ENCODE data around the gene ARID1A.

ARID1A gene

DNA sequence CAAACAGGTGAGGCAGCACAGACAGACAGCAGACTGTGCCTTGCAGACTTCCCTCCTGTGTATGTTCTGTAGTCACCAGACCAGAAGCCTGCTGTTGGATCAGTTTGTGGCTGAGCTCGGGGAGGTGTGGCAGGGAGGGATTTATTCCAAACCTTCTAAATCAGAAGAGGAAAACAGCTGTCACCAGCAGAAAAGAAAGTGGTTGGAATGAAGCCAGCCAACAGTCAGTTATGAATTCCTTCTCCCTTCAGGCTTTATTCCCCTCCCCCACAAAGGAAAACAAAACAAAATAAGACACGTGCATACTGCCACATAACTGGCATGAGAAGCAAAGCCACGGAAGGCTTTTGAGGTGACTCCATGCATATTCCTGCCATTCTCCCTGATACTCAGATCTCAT is 72.9 kb downstream of the ARID1A start:
- DNase-seq, result no peak

DNA sequence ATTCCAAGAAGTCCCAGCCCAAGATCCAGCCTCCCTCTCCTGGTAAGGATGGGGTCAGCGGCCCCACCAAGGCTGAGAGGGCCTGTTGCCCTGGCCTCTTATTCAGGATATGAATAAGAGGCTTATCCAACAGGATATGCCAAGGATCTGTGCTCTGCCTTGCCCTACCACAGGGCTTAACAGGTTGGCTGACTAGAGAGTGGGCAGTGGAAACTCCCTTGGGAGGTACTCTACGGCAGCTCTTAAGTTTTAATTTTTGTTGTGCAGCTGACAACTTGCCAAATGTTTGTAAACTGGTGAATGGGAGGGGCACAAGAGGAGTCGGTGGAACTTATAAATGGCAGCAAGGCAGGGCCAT is 75.4 kb downstream of the ARID1A start:
- DNase-seq, result no peak

DNA sequence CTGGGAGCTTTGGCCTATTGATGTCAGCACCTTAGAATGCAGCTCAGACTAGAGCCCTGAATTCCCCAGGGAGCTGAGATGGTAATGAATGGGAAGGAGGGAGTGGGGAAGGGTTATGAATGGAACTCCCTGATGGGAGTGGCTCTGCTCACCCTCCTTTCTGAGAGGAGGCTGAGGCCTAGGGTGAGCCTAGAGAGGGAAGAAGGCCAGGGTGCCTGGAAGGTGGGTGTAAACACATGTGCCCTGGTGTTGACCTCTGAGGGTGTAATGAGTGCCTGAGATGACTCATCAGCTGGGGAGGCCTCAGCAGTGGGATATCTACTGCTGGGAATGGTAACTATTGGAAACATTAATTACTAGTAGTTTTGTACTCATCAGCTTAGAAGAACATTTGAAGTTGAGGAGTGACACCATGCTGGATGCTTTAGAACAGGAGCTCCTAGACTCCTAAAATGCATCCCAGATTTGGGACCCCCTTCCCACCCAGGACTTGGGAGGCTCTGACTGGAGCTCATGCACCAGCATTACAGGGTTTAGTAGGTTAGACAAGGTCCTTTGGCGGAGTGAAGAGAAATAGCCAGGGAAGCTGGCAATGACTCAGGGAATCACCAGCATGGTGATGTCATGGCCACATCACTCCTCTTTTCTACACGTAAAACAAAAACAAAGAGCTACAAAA is 76.0 kb downstream of the ARID1A start:
- DNase-seq, result no peak

DNA sequence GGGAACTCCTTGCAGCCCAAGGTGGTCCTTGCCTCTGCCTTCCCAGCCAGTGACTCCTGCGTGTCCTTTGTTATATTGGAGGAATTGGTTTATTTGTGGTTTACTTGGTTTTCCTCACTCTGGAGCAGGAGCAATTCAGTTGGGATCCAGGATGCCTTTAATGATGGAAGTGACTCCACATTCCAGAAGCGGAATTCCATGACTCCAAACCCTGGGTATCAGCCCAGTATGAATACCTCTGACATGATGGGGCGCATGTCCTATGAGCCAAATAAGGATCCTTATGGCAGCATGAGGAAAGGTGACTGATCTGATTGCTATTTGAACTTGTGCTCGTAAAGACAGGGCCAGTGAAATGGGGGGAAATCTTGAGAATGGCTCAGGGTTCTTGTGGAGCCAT is 76.9 kb downstream of the ARID1A start:
- no peak for DNase-seq

DNA sequence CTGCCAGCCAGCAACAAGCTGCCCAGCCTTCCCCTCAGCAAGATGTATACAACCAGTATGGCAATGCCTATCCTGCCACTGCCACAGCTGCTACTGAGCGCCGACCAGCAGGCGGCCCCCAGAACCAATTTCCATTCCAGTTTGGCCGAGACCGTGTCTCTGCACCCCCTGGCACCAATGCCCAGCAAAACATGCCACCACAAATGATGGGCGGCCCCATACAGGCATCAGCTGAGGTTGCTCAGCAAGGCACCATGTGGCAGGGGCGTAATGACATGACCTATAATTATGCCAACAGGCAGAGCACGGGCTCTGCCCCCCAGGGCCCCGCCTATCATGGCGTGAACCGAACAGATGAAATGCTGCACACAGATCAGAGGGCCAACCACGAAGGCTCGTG is 78.6 kb downstream of the ARID1A start:
- DNase-seq, result no peak

DNA sequence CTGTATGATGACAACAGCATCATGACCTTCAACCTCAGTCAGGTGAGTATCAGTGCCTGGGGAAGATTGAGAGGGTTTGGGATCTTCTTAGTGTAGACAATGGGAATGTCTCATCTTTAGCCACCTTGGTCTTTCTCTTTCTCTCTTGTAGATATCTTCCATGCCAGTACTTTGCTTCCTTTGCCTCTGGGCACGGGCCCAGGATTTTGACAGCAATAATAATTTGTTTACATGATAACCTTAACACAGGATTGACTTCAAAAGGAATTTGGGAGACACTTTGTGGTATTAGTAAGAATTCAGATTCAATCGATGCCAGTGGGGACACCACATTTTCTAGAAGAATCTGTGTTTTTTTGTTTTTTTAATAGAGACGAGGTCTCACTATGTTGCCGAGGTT is 79.9 kb downstream of the ARID1A start:
- no peak for DNase-seq

DNA sequence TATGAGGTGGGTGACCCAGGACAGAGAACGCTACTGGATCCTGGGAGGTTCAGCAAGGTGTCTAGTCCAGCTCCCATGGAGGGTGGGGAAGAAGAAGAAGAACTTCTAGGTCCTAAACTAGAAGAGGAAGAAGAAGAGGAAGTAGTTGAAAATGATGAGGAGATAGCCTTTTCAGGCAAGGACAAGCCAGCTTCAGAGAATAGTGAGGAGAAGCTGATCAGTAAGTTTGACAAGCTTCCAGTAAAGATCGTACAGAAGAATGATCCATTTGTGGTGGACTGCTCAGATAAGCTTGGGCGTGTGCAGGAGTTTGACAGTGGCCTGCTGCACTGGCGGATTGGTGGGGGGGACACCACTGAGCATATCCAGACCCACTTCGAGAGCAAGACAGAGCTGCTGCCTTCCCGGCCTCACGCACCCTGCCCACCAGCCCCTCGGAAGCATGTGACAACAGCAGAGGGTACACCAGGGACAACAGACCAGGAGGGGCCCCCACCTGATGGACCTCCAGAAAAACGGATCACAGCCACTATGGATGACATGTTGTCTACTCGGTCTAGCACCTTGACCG is 83.4 kb downstream of the ARID1A start:
- DNase-seq, result no peak

DNA sequence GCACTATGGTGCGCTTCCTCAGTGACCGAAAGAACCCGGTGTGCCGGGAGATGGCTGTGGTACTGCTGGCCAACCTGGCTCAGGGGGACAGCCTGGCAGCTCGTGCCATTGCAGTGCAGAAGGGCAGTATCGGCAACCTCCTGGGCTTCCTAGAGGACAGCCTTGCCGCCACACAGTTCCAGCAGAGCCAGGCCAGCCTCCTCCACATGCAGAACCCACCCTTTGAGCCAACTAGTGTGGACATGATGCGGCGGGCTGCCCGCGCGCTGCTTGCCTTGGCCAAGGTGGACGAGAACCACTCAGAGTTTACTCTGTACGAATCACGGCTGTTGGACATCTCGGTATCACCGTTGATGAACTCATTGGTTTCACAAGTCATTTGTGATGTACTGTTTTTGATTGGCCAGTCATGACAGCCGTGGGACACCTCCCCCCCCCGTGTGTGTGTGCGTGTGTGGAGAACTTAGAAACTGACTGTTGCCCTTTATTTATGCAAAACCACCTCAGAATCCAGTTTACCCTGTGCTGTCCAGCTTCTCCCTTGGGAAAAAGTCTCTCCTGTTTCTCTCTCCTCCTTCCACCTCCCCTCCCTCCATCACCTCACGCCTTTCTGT is 84.6 kb downstream of the ARID1A start:
- DNase-seq, result no peak

DNA sequence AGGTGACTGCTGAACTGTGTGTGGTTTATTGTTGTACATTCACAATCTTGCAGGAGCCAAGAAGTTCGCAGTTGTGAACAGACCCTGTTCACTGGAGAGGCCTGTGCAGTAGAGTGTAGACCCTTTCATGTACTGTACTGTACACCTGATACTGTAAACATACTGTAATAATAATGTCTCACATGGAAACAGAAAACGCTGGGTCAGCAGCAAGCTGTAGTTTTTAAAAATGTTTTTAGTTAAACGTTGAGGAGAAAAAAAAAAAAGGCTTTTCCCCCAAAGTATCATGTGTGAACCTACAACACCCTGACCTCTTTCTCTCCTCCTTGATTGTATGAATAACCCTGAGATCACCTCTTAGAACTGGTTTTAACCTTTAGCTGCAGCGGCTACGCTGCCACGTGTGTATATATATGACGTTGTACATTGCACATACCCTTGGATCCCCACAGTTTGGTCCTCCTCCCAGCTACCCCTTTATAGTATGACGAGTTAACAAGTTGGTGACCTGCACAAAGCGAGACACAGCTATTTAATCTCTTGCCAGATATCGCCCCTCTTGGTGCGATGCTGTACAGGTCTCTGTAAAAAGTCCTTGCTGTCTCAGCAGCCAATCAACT is 85.5 kb downstream of the ARID1A start:
- DNase-seq, result no peak

DNA sequence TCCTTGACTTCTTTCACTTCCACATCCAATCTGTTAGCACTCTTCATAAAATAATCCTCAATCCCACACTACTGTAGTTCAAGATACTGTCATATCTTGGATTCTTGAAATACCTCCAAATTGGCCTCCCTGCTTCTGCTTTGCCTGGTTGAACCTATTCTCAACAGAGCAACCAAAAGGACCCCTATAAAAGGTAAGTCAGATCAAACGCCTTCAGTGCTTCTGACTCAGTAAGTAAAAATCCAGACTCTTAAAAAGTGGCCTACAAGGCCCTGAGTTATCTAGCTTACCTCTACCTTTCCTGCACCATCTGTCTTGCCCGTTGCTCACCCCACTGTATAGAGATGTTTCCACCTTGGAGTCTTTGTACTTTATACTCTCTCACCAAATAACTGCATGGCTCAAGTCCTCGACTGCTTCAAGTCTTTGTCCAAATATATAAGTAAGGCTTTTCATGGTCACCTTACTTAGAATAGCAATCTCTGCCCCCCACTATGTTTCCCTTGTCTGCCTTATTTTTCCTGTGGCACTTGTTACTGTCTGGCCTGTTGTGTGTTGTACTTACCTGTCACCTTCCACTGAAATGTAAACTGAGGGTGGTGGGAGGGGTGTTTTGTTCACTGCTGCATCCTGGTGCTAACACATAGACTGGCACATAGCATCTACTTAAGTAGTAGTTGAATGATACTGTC is 86.9 kb downstream of the ARID1A start:
- DNase-seq, result no peak

DNA sequence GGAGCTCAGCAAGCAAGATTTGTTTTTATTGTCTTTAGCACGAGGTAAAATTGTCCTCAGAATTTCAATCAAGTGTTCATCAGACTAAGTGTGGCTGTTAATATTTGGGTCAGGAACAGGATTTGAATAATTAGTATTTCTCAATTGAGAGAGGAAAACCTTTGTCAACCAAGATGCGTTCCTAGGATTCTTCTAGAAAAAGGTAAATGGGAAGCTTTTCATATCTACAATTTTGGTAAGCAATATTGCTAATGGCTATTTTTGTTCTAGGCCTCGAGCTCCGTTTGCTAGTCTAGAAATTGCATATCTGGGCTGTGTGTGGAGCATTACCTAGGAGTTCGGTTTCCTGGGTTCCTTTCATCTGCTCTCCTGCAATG is 87.8 kb downstream of the ARID1A start:
- no peak for DNase-seq

DNA sequence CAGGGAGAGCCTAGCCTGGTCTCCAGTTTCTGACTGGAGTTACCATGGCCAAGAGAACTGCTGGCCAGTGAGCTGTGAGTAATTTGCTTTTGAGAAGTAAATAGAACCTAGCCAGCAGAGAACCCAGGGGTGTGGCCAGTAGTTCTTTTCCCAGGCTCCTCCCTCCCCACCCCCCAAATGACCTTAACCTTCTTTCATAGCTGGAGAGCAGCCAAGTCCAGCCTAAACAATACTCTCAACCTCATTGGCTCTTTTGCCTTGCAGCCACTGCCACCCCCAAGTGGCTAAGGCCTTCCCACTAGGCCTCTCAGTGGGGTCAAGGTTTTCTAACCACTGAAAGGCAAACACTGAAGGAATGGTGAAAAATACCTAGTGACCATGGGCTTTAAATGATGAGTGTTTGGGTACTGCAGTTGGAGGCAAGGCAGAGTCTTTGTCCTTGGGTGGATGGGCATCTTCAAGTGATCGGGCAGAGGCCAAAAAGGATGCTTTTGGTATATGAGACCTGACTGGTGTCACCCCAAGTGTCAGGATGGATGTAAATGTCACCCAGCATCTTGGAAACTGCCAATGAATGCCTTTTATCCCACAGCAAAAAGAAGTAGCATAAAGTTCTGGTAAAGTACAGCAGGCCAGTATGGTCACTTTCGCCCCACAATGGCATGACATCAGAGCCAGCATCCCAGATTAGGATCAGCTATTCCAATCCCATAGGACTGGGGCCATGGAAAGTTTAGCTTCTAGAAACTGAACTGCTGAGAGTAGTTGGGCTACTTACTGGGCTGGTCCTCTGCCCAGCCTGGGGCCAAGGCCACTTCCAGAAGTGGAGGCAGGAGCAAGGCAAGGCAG is 88.4 kb downstream of the ARID1A start:
- no peak for DNase-seq

DNA sequence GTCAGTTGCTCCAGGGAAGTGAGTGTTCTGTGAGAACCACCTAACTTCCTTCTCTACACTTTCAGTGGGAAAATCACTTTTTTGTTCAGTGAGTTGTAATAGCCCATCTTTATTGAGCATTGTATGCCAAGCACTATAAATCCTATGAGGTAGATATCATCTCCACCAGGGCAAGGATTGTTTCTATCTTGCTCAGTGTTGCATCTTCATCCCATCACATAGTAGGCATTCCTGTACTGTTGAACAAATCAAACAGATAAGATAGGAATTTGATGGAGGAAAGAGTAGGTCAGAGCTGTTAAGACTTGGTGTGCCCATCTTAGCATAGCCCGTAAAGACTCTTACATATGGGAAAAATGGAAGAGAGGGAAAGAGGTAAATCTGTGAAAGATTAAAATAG is 89.1 kb downstream of the ARID1A start:
- DNase-seq, result no peak

DNA sequence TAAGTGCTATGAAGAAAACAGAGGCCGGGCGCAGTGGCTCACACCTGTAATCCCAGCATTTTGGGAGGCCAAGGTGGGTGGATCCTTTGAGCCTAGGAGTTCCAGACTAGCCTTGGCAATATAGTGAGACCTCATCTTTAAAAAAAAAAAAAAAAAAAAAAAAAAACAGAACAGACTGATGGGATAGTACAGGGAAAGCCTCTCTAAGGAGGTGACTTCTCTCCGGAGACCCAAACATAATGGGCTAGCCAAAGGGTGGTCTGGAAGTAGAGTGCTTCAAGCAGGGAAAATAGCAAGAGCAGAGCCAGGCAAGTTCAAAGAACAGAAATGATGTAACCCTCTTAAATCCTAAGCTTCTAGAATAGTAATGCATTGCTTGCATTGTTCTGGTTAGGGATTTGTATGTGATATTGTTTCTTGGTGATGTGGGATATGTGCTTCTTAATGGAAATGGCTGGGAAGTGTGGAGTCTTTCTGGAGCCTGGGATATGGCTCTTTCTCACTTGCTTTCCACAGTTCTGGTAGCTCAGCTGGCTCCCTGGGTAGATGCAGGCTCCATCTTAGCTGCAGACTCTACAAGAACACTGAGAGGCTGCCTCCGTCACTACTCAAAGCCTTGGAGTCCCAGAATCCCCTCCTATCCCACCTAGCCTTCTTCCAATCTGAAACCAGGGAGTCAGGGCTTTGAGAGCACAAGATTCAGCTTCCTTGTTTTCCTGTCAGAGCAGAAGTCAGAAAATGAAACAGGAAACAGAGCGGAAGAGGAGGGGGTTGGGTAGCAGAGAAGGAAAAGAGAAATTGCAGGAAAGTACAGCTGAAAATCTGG is 90.0 kb downstream of the ARID1A start:
- no peak for DNase-seq

DNA sequence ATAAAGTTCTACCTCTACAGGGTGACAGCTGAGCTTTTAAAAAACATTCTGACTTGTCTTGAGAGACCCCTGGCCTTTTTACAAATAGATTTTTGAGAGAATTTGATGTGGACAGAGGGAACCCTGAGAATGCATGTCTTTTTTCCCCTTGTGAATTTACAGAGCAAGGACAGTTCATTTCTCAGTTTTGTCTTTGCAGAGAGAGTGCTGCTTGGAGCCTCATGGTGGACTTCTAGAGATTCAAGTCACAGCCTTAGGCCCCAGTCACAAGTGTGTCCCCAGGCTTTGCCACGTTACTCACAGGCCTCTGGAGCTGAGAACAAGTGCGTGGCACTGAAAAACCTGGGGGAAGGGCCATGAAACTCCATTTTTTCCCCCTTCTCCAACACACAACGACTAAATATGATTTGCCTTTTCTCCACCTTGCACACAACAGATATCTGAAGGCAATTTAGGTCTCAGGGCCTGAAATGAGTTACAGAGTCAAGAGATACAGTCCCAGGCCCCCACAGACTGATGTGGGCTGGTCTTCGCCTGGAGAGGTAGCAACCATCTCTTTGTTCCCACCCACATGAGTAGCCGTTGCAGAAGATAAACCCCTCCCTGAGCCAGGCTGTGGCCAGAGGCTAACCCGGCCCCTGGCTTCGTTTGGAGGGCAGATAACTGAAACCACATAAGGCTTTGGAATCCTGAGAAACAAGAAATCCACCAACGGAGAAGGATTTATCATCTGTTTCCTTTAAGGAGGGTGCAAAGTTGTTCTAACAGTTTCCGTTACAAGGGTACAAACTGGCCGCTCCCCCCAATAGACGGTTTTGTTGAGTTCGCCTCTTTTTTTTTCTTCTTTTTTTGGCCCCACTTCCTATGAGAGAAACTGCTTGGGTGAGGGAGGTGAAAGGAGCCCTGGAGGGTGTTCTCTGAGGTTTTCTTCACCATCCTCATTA is 90.9 kb downstream of the ARID1A start:
- peak; percentile 27 for DNase-seq

DNA sequence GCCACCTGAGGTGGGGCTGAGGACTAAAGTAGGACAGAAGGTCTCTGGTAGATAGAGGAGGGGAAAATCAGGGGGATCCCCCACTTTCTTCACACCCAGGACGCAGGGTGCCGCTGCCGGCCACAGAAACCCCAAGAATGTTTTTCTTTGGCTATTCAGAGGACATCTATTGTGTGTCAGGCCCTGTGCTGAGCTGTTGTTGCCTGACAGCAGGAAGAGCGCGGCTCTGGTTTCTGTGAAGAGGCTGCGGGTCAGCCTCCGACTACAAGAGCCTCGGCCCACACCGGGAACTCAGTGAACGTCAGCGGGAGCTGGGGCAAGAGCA is 91.5 kb downstream of the ARID1A start:
- DNase-seq, result no peak

DNA sequence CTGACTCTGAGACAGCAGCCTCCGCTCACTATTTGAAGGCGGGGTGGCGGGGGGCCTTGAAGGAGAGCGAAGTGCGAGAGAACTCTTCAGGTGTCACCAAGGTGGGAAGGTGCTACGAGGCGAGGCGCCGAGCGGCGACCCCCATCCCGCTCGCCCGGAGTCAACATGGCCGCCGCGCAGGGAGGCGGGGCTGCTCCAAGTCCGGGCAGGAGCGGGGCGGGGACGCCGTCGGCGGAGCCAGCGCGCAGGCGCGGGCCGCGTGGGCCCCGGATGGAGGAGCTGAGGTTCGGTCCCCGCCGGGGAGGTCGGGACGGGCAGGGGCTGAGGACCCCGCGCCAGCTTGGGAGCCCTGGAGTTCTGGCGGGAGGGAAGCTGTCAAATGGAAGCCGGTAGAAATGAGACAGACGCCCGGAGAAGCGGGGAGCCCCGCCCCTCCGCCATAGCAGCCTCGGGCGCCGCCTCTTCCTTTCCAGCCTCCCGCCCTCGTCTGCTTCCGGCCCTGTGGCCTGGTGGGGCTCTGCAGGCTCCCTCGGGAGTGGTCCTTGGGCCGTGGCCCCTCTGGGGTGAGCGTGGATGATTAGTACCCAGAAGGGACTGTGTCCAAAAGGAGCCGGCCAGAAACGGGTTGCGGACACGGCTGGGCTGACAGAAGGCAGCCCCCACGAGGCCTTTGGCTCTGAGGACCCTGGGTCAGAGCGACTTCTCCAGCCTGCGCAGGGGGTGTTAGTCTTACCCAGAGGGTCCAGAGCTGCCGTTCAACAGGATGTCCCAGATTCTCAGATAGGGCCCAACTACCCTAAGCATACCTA is 92.1 kb downstream of the ARID1A start, which contains the start of gene PIGV:
PIGV (plus strand) TSS at position 245 of the 809 bp plus-strand sequence. CDS start 2,866 bp downstream, outside the sequence.
- peak; percentile 91 for DNase-seq

DNA sequence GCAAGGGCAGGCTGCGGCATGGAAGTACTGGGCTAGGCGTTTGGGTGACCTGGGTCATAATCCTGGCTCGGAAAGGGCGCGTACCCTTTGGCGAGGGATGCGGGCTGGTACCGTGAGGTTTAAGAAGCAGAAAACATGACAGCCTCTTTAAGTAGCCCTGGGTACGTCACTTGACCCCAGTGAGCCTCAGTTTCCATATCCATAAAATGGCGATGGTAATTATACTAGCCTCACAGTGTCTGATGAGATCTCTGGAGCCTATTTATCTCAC is 92.6 kb downstream of the ARID1A start:
- DNase-seq, result no peak

DNA sequence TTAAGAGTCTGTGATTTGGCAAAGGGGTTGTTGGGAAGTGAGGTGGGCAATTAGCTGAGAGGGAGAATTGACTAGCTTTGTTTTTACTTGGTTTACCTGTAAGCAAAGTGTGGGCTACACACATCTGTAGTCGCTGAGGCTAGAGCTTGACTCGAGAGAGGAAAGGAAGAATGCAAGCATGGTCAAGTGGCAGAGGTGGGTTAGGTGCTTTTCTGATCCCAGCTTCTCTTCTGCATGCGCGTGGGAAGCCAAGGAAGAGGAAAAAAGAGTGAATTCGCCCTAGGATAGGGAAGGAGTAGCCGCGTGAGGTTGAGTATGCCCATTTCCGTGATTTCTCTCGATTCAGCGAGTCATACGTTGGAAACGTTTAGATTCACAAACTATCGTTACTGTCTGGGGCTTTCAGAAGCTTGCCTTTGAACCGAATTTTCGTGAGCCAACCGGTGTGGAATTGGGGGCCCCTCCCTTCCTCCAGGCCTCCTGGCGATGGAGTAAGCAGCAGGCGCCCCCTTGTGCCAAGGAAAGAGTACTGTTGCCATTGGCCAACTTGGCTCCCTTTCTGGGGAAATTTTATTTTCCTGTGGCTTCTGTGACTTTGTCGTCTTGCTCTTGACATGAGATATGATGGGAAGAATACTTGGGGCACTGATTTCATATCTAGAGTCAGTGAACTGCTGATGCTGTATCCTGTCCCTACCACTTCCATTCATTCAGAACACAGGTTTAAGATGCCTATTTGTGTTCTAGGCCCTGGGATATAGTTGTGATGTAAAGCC is 93.2 kb downstream of the ARID1A start:
- peak; percentile 89 for DNase-seq

DNA sequence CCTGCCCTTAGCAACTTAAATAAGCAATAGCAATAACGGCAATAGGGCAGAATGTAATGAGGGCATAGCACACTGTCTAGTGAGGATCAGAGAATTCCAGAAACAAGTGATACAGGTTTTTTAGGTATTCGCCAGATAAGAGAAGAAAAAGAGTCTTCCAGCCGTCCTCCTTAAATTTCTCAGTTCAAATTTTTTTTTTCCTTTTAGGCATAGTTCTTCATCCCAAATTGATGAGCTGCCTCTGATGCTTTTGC is 93.7 kb downstream of the ARID1A start:
- no peak for DNase-seq

Data from activated naive CD4-positive, alpha-beta T cell treated with anti-CD3 and anti-CD28 coated beads, Interleukin-2, amount 50 U/mL, for 16 hours (primary cell).